ENCODE data around the gene POR. TPM values are rescaled to one million over a fixed set of nuclear protein-coding genes. Genes with fewer than 3 reads are reported as not detected.

Gene POR
- total RNA-seq, 1 experiment from 2014 or later, result 34.8 TPM

- DNase-seq (ENCODE audit: low read depth), result no peak
Measured at GRCh38 chr7:75953431-75953830, 38.5 kb downstream of the POR start.

- no peak for DNase-seq (ENCODE audit: low read depth)
Measured at GRCh38 chr7:75953931-75954330, 39.0 kb downstream of the POR start.

- no peak for DNase-seq (ENCODE audit: low read depth)
Measured at GRCh38 chr7:75955331-75955955, 40.5 kb downstream of the POR start.

DNA sequence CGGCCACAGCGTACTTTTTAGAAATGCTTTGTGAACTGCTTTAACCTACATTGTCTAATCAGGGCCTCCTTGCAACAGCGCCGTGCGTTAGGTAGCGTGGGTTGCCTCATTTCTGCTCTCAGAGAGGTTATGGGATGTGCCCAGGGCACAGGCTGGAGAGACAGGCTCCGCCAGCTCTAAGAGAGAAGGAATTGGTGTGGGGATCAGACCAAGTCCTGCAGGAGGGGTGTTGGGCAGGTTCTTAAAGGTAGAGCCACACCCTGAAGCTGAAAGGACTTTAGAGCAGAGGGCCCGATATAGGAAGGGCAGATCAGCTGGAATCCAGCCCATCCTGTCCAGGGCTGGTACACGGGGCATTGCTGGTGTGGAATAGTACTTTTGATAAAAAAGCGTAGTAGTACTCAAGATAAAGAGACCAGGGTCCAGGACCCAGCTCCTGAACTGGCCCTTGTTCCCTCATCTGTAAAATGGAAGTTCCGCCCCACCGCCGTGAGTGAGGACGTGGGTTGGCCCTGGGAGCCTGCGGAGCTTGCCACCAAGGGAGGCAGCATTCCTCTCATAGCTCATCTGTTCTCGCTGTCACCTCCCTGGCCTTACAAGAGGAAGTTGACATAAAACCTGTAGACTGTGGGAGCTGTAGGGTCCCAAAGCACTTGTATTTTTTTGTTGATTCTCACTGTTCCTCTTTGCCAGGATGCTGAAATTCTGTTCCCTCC, 42.2 kb downstream of the POR start:
- DNase-seq (ENCODE audit: low read depth), result no peak

DNA sequence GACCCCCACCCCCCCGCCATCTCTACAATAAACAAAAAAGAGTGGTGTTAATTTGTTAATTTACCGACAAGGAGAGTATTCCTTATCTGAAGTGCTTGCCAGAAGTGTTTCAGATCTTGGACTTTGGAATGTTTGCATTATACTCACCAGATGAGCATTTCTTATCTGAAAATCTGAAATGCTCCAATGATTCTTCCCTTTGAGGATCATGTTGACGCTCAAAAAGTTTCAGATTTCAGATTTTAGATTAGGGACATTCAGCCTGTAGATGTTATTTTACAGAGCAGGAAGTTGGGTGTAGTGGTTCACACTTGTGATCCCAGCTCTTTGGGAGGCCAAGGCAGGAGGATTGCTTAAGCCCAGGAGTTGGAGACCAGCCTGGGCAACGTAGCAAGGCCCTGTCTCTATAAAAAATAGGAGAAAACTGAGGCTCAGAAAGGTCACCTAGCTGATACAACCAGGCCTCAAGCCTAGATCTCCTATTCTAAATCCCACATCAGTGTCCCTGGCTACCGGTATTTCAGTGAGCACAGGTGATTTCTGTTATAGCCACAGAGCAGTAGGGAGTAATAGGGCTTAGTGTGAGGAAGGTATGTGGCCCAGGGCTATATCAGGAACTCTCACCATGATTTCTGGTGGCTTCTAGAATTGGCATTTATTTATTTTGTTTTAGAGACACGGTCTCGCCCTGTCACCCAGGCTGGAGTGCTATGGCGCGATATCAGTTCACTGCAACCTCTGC, 44.0 kb downstream of the POR start:
- no peak for DNase-seq (ENCODE audit: low read depth)

- no peak for DNase-seq (ENCODE audit: low read depth)
Measured at GRCh38 chr7:75960372-75960771, 45.4 kb downstream of the POR start.

GRCh38 chr7:75961218-75961617, 46.3 kb downstream of the POR start:
- DNase-seq (ENCODE audit: low read depth), result no peak

DNA sequence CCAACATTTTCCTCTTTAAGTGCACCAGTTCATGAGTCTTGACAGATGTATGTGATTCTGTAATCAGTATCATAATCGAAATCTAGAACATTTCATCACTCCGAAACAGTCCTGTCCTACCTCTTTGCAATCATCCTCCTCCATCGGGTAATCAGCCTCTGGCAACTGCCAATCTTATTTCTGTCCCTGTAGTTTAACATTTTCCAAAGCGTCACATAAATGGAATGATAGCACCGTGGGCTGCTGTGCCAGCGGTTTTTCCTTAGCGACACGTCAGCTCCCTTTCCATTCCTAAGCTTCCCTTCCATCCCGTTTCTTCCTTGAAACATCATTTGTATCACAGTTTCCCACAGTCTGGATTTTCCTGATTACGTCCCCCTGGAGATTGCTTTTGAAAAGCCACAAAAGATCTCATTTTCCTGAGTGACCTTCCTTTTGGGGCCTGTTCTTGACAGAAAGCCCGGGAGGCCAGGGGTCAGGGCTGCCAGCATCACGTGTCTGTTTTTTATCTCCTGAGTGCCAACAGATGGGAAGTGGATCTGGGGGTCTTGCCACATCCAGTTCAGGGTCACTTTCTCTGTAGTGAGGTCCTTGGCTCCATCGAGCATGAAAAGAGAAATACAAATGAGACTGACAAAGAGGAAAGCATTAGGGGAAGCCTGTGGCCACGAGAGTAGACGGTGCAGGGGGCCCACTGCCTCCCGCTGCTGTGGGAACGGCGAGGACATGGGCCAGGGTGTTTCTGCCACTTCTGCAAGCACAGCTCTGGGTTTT, 47.8 kb downstream of the POR start:
- DNase-seq (ENCODE audit: low read depth), result no peak

GRCh38 chr7:75963381-75963995, 48.5 kb downstream of the POR start:
- no peak for DNase-seq (ENCODE audit: low read depth)

- no peak for DNase-seq (ENCODE audit: low read depth)
Measured at GRCh38 chr7:75965617-75966016, 50.7 kb downstream of the POR start.

DNA sequence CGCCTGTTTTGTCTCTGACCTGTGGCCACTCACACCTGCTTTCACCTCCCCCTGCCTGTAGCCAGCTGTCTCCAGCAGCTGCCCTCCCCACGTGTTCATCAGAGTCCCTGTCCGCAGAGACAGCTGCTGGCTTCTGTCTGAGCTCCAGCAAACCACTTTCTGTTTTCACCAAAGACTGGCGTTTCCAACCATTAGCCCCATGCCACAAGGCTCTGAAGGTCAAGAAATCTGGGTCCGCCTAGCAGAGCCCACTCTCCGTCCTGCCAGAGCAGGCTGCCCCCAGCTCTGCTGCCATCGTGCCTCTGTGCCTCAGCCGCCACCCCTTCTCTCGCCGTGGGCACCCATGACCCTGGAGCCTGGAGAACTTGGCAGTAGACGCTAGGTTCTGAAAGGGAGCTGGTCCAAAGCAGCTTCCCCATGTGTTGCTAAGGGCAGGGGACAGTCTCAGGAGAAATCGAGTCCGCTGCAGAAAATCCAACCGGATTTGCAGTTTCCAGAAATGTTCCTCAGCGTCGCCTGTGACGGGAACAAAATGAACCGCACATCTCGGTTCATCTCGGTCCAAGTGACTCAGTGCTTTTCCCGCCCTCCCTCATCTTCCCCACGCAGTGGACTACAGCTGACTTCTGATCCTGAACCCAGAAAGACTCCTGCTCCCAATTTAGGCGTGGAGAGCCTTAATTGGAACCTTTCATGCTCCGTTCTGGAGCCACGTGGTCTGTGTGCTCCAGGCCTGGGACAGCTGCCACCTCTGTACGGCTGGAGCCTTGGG, 51.4 kb downstream of the POR start:
- no peak for DNase-seq (ENCODE audit: low read depth)

DNA sequence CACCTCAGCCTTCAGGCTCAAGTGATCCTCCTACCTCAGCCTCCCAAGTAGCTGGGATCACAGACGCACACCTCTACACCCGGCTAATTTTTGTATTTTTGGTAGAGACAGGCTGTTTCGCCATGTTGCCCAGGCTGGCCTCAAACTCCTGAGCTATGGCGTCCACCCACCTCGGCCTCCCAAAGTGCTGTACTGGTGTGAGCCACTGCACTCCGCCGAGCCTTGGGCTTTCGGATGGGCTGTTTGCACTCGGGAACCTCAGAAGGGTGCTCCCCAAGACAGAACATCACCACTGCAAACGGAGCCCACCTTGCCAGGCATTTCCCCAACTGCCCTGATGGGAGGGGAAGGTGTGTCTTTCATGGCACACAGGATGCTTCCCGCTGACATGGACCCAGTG, 52.1 kb downstream of the POR start:
- no peak for DNase-seq (ENCODE audit: low read depth)

- DNase-seq (ENCODE audit: low read depth), result no peak
Measured at GRCh38 chr7:75967487-75967997, 52.6 kb downstream of the POR start.

DNA sequence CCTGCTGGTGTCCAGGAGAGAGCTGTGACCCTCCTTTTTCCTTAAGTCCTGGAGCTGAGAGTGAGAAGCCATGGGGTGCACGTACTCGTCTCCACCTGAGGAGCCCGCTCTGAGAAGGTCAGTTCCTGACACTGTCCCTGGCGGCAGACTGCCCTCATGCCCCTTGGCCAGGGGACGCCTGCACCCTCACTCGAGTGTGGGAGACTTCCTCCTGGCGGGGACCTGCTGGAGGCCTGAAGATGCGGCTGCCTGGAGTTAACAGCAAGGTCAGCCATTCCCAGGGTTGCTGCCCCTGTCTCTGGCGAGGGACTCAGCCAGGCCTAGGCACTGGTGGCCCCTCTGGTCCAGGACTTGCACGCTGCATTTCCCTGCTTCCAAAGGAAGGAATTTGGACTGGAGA, 53.1 kb downstream of the POR start:
- no peak for DNase-seq (ENCODE audit: low read depth)

DNA sequence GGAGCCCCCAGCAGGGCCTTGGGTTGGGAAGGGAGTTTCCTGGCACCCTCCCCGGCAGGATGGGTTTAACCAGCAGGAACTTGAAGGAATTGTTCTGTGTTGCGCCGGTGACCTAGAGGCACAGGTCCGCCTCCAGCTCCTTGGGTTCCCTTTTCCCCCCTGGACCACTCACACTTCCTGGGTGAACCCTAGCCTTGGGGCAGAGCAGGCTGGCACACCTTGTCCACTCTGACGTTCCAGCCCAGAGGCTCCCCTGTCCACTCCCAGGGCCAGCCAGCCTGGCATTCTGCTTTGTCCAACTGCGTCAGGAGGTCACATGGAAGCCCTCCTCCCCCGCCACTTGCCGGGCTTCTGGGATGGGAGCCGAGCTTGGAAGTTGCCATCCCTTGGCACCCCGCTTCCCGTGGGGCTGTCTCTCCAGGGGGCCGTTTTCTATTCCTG, 53.6 kb downstream of the POR start:
- DNase-seq (ENCODE audit: low read depth), result no peak

- DNase-seq (ENCODE audit: low read depth), result no peak
Measured at GRCh38 chr7:75969182-75969581, 54.2 kb downstream of the POR start.

GRCh38 chr7:75969704-75970498, 54.9 kb downstream of the POR start:
- DNase-seq (ENCODE audit: low read depth), result no peak

GRCh38 chr7:75971309-75971960, 56.5 kb downstream of the POR start:
- DNase-seq (ENCODE audit: low read depth), result no peak
